Neural cell (in vitro differentiated cells): ENCODE measurements around the gene SRRM1. TPM values are rescaled to one million over a fixed set of nuclear protein-coding genes. Genes with fewer than 3 reads are reported as not detected.
"Not testable (repeated sequence)": the region's sequence is repeated elsewhere in the genome, so short reads cannot be mapped to it uniquely, and the experiment has no call there.

Source experiments
- H2AFZ ChIP-seq: fragments of 200-600, 300-800 bp; sonication (generic), shearing (Covaris generic); 2 replicates; pipeline ENCODE4 v1.6.0; 2014; ENCODE audit warnings: low read depth, mild to moderate bottlenecking, antibody characterized with exemption, low read length, moderate library complexity
- H3F3A ChIP-seq: fragments of 200-600 bp; shearing (Covaris generic); 2 replicates; pipeline ENCODE4 v1.6.1; 2016; ENCODE audit warnings: mild to moderate bottlenecking, moderate library complexity, mixed read lengths, antibody characterized with exemption, low read length; ENCODE audit not compliant: insufficient read depth, poor library complexity, severe bottlenecking
- H3K27ac ChIP-seq: fragments of 200-600, 300-800 bp; sonication (generic), shearing (Covaris generic); 2 replicates; pipeline ENCODE4 v1.5.1; 2014; ENCODE audit warnings: mild to moderate bottlenecking, low read length, moderate library complexity
- H3K27me3 ChIP-seq: fragments of 300-800, 200-600 bp; sonication (generic), shearing (Covaris generic); 2 replicates; pipeline ENCODE4 v1.6.0; 2014; ENCODE audit warnings: mild to moderate bottlenecking, low read depth, low read length, moderate library complexity; ENCODE audit not compliant: insufficient read depth
- H3K36me3 ChIP-seq: fragments of 300-800, 200-600 bp; sonication (generic), shearing (Covaris generic); 2 replicates; pipeline ENCODE4 v1.5.1; 2014; ENCODE audit warnings: mild to moderate bottlenecking, antibody characterized with exemption, low read length, moderate library complexity; ENCODE audit not compliant: insufficient read depth
- H3K4me2 ChIP-seq: fragments of 300-800, 200-600 bp; sonication (generic), shearing (Covaris generic); 2 replicates; pipeline ENCODE4 v1.6.0; 2014; ENCODE audit warnings: mild to moderate bottlenecking, low read length
- H3K4me3 ChIP-seq: fragments of 300-800, 200-600 bp; sonication (generic), shearing (Covaris generic); 2 replicates; pipeline ENCODE4 v1.5.1; 2014; ENCODE audit warnings: mild to moderate bottlenecking, low read length, moderate library complexity
- H3K79me2 ChIP-seq: fragments of 200-600 bp; shearing (Covaris generic); replicated peaks from 2 replicates; pipeline ENCODE4 v1.6.0; 2014; ENCODE audit warnings: mild to moderate bottlenecking, low read length, moderate library complexity; ENCODE audit not compliant: insufficient read depth
- H3K9ac ChIP-seq: fragments of 300-800, 200-600 bp; sonication (generic), shearing (Covaris generic); 2 replicates; pipeline ENCODE4 v1.6.1; 2016; ENCODE audit warnings: mild to moderate bottlenecking, low read length, mixed read lengths
- H3K9me2 ChIP-seq: fragments of 200-600 bp; shearing (Covaris generic); 2 replicates; pipeline ENCODE4 v1.6.1; 2016; ENCODE audit warnings: mild to moderate bottlenecking, low read length, mixed read lengths; ENCODE audit not compliant: insufficient read depth
- H3K9me3 ChIP-seq: fragments of 200-600, 300-800 bp; sonication (generic), shearing (Covaris generic); 2 replicates; pipeline ENCODE4 v1.6.1; 2016; ENCODE audit warnings: mild to moderate bottlenecking, mixed run types, low read length, moderate library complexity, mixed read lengths
- H4K20me1 ChIP-seq: fragments of 200-600 bp; shearing (Covaris generic); 2 replicates; pipeline ENCODE4 v1.6.1; 2016; ENCODE audit warnings: mild to moderate bottlenecking, mixed run types; ENCODE audit not compliant: insufficient read depth
- EP300 ChIP-seq: fragments of 450-650 bp; conservative IDR thresholded peaks from 2 replicates; pipeline ENCODE4 v1.6.1; 2014; ENCODE audit warnings: antibody characterized with exemption, mild to moderate bottlenecking, moderate library complexity; ENCODE audit not compliant: poor library complexity, severe bottlenecking
- EZH2 ChIP-seq: fragments of 200-600, 300-800 bp; shearing (Covaris generic), sonication (generic); IDR thresholded peaks from 2 replicates; pipeline ENCODE4 v1.6.1; 2014; ENCODE audit warnings: antibody characterized with exemption, low read length, borderline replicate concordance, mild to moderate bottlenecking; ENCODE audit not compliant: insufficient read depth, poor library complexity, severe bottlenecking
- MXI1 ChIP-seq: fragments of 450-650 bp; conservative IDR thresholded peaks from 2 replicates; pipeline ENCODE4 v1.6.1; 2014; ENCODE audit warnings: antibody characterized with exemption, mild to moderate bottlenecking; ENCODE audit not compliant: poor library complexity, severe bottlenecking
- POLR2AphosphoS5 ChIP-seq: IDR thresholded peaks from 2 replicates; pipeline ENCODE4 v1.6.1; 2012
- RAD21 ChIP-seq: fragments of 450-650 bp; conservative IDR thresholded peaks from 2 replicates; pipeline ENCODE4 v1.6.1; 2014; ENCODE audit warnings: antibody characterized with exemption, mild to moderate bottlenecking, moderate library complexity
- SMC3 ChIP-seq: fragments of 450-650 bp; conservative IDR thresholded peaks from 2 replicates; pipeline ENCODE4 v1.6.1; 2014; ENCODE audit warnings: antibody characterized with exemption, mild to moderate bottlenecking, moderate library complexity; ENCODE audit not compliant: poor library complexity
- TAF1 ChIP-seq: IDR thresholded peaks from 2 replicates; pipeline ENCODE4 v1.6.1; 2012; ENCODE audit warnings: low read depth
- polyA plus RNA-seq: library from polyadenylated mRNA; depleted of rRNA; stranded (reverse); fragments of >200 nt; gene quantifications from 2 replicates; pipeline ENCODE4 v1.2.3, GENCODE V29; 2014
- TF ChIP-seq, protein P1 (sequence below): IDR thresholded peaks from 2 replicates; pipeline ENCODE4 v1.6.1; 2012; ENCODE audit warnings: borderline replicate concordance
- TF ChIP-seq, protein P2 (sequence below): fragments of 450-650 bp; IDR thresholded peaks from 2 replicates; pipeline ENCODE4 v1.5.1; 2014; ENCODE audit warnings: antibody characterized with exemption, mild to moderate bottlenecking, moderate library complexity; ENCODE audit not compliant: poor library complexity, severe bottlenecking

The SRRM1 gene
- polyA plus RNA-seq, 1 donor from 2014 or later, result 37.1 TPM

DNA sequence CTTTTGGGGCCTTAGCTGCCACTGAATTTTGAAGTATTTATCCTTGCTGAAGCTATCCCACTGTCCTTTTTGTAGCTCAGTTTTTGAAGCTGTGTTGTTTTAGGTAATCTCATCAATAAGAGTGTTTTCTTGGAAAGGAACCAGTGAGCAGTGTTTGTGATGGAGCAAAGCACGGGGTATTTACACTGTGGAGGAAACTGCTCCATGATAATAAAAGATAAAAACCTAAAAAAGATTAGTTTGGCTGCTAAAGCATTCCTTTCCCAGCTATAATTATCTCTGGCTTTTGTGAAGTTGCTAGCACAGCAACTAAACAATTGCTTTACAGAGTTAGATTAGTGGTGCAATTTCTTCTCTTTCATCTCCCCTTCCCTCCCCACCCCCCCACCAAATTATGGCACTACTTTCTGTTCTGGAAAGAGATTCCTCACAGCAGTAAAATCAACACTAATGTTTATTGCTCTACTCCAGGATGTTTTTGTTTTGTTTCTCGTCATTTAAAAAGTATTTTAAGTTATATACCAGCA, 21.5 kb downstream of the SRRM1 start:
- Histone ChIP-seq H3K36me3 (peaks cover 14% of the 10 kb centered on the region), H4K20me1 (no peaks in the 10 kb centered on the region), H3K27ac (no peak overlapping the region), H3K79me2 (no peaks in the 10 kb centered on the region), H3K9ac (no peak overlapping the region), H3K9me3 (no peaks in the 10 kb centered on the region), H3K4me2 (no peak overlapping the region), H3F3A (no peaks in the 10 kb centered on the region), H2AFZ (no peak overlapping the region), H3K27me3 (no peaks in the 10 kb centered on the region), H3K9me2 (no peaks in the 10 kb centered on the region), H3K4me3 (no peak overlapping the region)
- TF ChIP-seq POLR2AphosphoS5, result no peak
- TF ChIP-seq EZH2, result no peak
- TF ChIP-seq, protein P1, sequence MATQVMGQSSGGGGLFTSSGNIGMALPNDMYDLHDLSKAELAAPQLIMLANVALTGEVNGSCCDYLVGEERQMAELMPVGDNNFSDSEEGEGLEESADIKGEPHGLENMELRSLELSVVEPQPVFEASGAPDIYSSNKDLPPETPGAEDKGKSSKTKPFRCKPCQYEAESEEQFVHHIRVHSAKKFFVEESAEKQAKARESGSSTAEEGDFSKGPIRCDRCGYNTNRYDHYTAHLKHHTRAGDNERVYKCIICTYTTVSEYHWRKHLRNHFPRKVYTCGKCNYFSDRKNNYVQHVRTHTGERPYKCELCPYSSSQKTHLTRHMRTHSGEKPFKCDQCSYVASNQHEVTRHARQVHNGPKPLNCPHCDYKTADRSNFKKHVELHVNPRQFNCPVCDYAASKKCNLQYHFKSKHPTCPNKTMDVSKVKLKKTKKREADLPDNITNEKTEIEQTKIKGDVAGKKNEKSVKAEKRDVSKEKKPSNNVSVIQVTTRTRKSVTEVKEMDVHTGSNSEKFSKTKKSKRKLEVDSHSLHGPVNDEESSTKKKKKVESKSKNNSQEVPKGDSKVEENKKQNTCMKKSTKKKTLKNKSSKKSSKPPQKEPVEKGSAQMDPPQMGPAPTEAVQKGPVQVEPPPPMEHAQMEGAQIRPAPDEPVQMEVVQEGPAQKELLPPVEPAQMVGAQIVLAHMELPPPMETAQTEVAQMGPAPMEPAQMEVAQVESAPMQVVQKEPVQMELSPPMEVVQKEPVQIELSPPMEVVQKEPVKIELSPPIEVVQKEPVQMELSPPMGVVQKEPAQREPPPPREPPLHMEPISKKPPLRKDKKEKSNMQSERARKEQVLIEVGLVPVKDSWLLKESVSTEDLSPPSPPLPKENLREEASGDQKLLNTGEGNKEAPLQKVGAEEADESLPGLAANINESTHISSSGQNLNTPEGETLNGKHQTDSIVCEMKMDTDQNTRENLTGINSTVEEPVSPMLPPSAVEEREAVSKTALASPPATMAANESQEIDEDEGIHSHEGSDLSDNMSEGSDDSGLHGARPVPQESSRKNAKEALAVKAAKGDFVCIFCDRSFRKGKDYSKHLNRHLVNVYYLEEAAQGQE, result no peak
- no peak for TF ChIP-seq RAD21
- no peak for TF ChIP-seq SMC3
- TF ChIP-seq, protein P2, sequence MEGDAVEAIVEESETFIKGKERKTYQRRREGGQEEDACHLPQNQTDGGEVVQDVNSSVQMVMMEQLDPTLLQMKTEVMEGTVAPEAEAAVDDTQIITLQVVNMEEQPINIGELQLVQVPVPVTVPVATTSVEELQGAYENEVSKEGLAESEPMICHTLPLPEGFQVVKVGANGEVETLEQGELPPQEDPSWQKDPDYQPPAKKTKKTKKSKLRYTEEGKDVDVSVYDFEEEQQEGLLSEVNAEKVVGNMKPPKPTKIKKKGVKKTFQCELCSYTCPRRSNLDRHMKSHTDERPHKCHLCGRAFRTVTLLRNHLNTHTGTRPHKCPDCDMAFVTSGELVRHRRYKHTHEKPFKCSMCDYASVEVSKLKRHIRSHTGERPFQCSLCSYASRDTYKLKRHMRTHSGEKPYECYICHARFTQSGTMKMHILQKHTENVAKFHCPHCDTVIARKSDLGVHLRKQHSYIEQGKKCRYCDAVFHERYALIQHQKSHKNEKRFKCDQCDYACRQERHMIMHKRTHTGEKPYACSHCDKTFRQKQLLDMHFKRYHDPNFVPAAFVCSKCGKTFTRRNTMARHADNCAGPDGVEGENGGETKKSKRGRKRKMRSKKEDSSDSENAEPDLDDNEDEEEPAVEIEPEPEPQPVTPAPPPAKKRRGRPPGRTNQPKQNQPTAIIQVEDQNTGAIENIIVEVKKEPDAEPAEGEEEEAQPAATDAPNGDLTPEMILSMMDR, result no peak
- TF ChIP-seq MXI1, result no peak
- TF ChIP-seq EP300, result no peak

DNA sequence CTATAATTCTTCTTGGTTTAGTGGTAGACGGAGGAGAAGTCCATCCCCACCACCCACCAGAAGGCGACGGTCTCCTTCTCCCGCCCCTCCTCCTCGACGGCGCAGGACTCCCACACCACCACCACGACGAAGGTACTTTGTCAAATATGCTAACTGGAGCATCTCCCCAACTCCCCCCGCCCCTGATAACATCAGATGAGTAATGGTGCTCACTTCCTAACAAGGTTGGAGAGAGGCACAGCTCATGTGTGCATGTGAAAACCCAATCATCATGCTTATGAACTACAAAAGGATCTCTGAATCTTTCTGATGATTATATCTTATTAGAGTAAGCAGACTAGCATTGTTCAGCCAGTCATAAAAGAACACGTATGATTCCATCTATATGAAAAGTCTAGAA, 23.7 kb downstream of the SRRM1 start:
- no peak overlapping the region for H3K9ac ChIP-seq
- no peak overlapping the region for H3K4me2 ChIP-seq
- no peaks in the 10 kb centered on the region for H3F3A ChIP-seq
- H3K79me2 ChIP-seq, result no peaks in the 10 kb centered on the region
- H3K9me3 ChIP-seq, result no peaks in the 10 kb centered on the region
- no peaks in the 10 kb centered on the region for H4K20me1 ChIP-seq
- H2AFZ ChIP-seq, result no peak overlapping the region
- TF ChIP-seq, protein P2, result no peak
- TF ChIP-seq, protein P1, result no peak
- TF ChIP-seq EP300 (no peak), TAF1 (no peak), EZH2 (no peak), RAD21 (no peak), SMC3 (no peak), MXI1 (no peak), POLR2AphosphoS5 (no peak)
- peaks cover 11% of the 10 kb centered on the region for H3K36me3 ChIP-seq
- no peaks in the 10 kb centered on the region for H3K27me3 ChIP-seq
- H3K27ac ChIP-seq, result no peak overlapping the region
- H3K4me3 ChIP-seq, result no peak overlapping the region
- no peaks in the 10 kb centered on the region for H3K9me2 ChIP-seq

DNA sequence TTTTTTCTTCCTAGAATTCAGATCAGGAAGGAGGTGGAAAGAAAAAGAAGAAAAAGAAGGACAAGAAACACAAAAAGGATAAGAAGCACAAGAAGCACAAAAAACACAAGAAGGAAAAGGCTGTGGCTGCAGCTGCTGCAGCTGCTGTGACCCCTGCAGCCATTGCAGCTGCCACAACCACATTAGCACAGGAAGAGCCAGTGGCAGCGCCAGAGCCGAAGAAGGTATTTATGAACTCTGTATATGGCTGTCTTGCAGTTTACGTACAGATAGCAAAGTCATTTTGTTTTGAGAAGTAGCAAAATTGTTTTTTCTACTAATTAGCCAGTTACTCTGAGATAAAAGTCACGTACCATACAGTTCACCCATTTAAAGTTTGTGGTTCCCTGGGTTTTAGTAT, 28.3 kb downstream of the SRRM1 start:
- H2AFZ ChIP-seq, H3K36me3 ChIP-seq, H3K27me3 ChIP-seq, H4K20me1 ChIP-seq, H3K9ac ChIP-seq, H3K27ac ChIP-seq, H3K9me3 ChIP-seq, H3K4me2 ChIP-seq, H3K4me3 ChIP-seq, H3F3A ChIP-seq, H3K9me2 ChIP-seq, H3K79me2 ChIP-seq: not testable (repeated sequence)
